ENCODE measurements around the gene FANCE. TPM values are rescaled to one million over a fixed set of nuclear protein-coding genes. Genes with fewer than 3 reads are reported as not detected.

FANCE gene
- polyA plus RNA-seq, 2 of the 4 experiments (the other 2 are of a cell fraction), result 3.1 to 3.5 TPM

DNA sequence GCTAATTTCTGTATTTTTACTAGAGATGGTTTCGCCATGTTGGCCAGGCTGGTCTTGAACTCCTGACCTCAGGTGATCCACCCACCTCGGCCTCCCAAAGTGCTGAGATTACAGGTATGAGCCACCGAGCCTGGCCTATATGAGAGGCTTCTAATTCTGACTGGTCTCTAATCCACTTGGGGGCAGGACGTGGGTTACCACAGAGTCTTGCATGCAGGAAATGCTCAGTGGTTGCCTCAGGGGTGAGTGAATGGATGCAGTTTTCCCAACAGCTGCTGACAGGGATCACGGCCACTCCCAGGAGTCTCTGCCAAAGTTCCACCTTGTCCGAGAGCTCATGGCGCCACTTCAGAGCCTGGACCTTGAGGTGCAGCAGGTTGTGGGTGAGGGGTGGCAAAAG, 6.4 kb upstream of the FANCE start:
- FAIRE-seq (no peak), ATAC-seq (no peak), DNase-seq (ENCODE audit: low read depth in 1 of 2, low spot score in 1 of 2) (no peak)
- ChIA-PET POLR2A (no interaction called here), CTCF (interaction anchor here (1.5 to 8.0 kb wide), 2 partner anchors 102 to 152 kb away, joined by 3 to 140 read pairs; partner anchors contain the start of gene PPARD)
- Histone ChIP-seq H3K4me2 (no peak overlapping the region), H3K27ac (no peak overlapping the region), H3K4me1 (no peaks in the 10 kb centered on the region), H3K4me3 (no peak overlapping the region), H3K9me3 (no peaks in the 10 kb centered on the region)
- no peak for TF ChIP-seq KDM5A (IDR thresholded peaks at IDR 0.05)
- TF ChIP-seq NPAS2 (CRISPR knock-in tag; IDR thresholded peaks at IDR 0.05; ENCODE audit: borderline replicate concordance), result no peak
- TF ChIP-seq FOSB (CRISPR knock-in tag; IDR thresholded peaks at IDR 0.05), result no peak
- TF ChIP-seq TP53 (CRISPR knock-in tag; IDR thresholded peaks at IDR 0.05), result no peak
- TF ChIP-seq HEYL (CRISPR knock-in tag; IDR thresholded peaks at IDR 0.05), result no peak
- no peak for TF ChIP-seq MAFK (IDR thresholded peaks at IDR 0.05; ENCODE audit: partially characterized antibody)
- TF ChIP-seq NR3C1 (IDR thresholded peaks at IDR 0.05), result no peak
- TF ChIP-seq, protein P1, sequence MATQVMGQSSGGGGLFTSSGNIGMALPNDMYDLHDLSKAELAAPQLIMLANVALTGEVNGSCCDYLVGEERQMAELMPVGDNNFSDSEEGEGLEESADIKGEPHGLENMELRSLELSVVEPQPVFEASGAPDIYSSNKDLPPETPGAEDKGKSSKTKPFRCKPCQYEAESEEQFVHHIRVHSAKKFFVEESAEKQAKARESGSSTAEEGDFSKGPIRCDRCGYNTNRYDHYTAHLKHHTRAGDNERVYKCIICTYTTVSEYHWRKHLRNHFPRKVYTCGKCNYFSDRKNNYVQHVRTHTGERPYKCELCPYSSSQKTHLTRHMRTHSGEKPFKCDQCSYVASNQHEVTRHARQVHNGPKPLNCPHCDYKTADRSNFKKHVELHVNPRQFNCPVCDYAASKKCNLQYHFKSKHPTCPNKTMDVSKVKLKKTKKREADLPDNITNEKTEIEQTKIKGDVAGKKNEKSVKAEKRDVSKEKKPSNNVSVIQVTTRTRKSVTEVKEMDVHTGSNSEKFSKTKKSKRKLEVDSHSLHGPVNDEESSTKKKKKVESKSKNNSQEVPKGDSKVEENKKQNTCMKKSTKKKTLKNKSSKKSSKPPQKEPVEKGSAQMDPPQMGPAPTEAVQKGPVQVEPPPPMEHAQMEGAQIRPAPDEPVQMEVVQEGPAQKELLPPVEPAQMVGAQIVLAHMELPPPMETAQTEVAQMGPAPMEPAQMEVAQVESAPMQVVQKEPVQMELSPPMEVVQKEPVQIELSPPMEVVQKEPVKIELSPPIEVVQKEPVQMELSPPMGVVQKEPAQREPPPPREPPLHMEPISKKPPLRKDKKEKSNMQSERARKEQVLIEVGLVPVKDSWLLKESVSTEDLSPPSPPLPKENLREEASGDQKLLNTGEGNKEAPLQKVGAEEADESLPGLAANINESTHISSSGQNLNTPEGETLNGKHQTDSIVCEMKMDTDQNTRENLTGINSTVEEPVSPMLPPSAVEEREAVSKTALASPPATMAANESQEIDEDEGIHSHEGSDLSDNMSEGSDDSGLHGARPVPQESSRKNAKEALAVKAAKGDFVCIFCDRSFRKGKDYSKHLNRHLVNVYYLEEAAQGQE (IDR thresholded peaks at IDR 0.05), result no peak
- TF ChIP-seq CHD2 (IDR thresholded peaks at IDR 0.05; ENCODE audit: low read length, partially characterized antibody), result no peak
- no peak for TF ChIP-seq ZC3H11A (IDR thresholded peaks at IDR 0.05)
- TF ChIP-seq RCOR1 (IDR thresholded peaks at IDR 0.05; ENCODE audit: low read depth, low read length), result no peak
- TF ChIP-seq FOSL2 (IDR thresholded peaks at IDR 0.05), result no peak
- no peak for TF ChIP-seq FOSL2 (CRISPR knock-in tag; IDR thresholded peaks at IDR 0.05)
- TF ChIP-seq SMC3 (IDR thresholded peaks at IDR 0.05), result no peak
- 86% methylated on average over 5 of the region's 7 CpGs for WGBS (ENCODE audit: missing lambda C conversion rate)

DNA sequence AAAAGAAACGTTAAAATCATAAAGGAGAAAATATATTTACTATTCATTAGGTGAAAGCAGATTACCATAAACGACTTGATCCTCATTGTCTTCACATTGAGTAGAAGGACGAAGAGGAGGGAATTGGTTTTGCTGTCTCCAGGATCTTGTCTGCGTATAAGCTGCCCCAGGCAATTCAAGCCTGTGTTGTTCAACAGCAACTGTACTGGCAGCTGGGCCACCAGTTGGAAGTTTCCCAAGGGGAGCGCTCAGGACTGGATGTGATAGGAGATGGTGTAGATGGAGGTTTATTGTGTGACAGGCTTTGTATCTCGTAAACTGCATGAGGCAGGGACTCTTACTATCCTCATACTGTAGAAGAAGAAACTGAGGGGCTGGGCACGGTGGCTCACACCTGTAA, 3.9 kb upstream of the FANCE start:
- FAIRE-seq, result no peak

More for the DNA sequence above, 3.9 kb upstream of the FANCE start:
- ChIA-PET CTCF (interaction anchor here (1.2 to 8.0 kb wide), 13 partner anchors 13 to 155 kb away, joined by 3 to 140 read pairs (median 8); partner anchors contain the start of genes PPARD and RPL10A), POLR2A (interaction anchor here (0.9 kb wide), 1 partner anchor 105 kb away, joined by 4 read pairs; no protein-coding TSS in a partner anchor)
- Histone ChIP-seq H3K9me3 (no peaks in the 10 kb centered on the region), H3K27ac (no peak overlapping the region), H3K4me2 (no peak overlapping the region), H3K4me3 (no peak overlapping the region), H3K4me1 (peaks cover 5% of the 10 kb centered on the region; the same call in 2 of the 3 replicates)
- DNase-seq (ENCODE audit: low read depth in 1 of 2, low spot score in 1 of 2) (no peak), ATAC-seq (no peak)
- TF ChIP-seq, protein P1 (IDR thresholded peaks at IDR 0.05), result no peak
- TF ChIP-seq MAFK (IDR thresholded peaks at IDR 0.05; ENCODE audit: partially characterized antibody) (no peak), HDAC2 (IDR thresholded peaks at IDR 0.05) (no peak), CHD2 (IDR thresholded peaks at IDR 0.05; ENCODE audit: low read length, partially characterized antibody) (no peak), EP300 (IDR thresholded peaks at IDR 0.05) (no peak)
- TF ChIP-seq, protein P2, sequence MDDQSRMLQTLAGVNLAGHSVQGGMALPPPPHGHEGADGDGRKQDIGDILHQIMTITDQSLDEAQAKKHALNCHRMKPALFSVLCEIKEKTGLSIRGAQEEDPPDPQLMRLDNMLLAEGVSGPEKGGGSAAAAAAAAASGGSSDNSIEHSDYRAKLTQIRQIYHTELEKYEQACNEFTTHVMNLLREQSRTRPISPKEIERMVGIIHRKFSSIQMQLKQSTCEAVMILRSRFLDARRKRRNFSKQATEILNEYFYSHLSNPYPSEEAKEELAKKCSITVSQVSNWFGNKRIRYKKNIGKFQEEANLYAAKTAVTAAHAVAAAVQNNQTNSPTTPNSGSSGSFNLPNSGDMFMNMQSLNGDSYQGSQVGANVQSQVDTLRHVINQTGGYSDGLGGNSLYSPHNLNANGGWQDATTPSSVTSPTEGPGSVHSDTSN (IDR thresholded peaks at IDR 0.05), result no peak
- 55% methylated on average over 7 of the region's 7 CpGs for WGBS (ENCODE audit: missing lambda C conversion rate)

All from A549 (cell line).